PC-9 (cell line): ENCODE measurements around the gene HBP1. TPM values are rescaled to one million over a fixed set of nuclear protein-coding genes. Genes with fewer than 3 reads are reported as not detected.

ENCODE experiments used
- BruUV-seq: library from RNA; stranded (reverse); fragments of 400-500 nt; replicated peaks from 2 replicates; lab custom pipeline; 2021; lab: Mats Ljungman, UMichigan
- CTCF ChIA-PET: fragments of 300-600 bp; sonication (Branson Sonifier 250); formaldehyde crosslinking; loops from one replicate; lab custom pipeline; 2022; ENCODE audit warnings: antibody characterized with exemption; lab: Charles Lee
- POLR2A ChIA-PET: fragments of 300-600 bp; sonication (Branson Sonifier 250); formaldehyde crosslinking; loops from one replicate; lab custom pipeline; 2022; ENCODE audit warnings: antibody characterized with exemption; ENCODE audit not compliant: unreplicated experiment; lab: Charles Lee
- DNase-seq, 2 experiments: peaks; one replicate each; pipeline versions ENCODE4 v3.0.0 to v3.0.0-alpha.2; 2015 to 2022; ENCODE audit warnings: mixed read lengths in 1 of 2
- H2AFZ ChIP-seq: fragments of 200-600 bp; sonication (generic); 2 replicates; pipeline ENCODE4 v1.8.1; 2017; ENCODE audit warnings: antibody characterized with exemption
- H3F3A ChIP-seq: fragments of 200-600 bp; sonication (generic); 2 replicates; pipeline ENCODE4 v1.8.1; 2017; ENCODE audit warnings: antibody characterized with exemption, mild to moderate bottlenecking, low read depth; ENCODE audit not compliant: insufficient read depth
- H3K27ac ChIP-seq: fragments of 200-600 bp; sonication (generic); 2 replicates; pipeline ENCODE4 v1.6.1; 2016; ENCODE audit warnings: mixed run types
- H3K27me3 ChIP-seq: fragments of 200-600 bp; sonication (generic); 2 replicates; pipeline ENCODE4 v1.6.1; 2016; ENCODE audit warnings: low read depth, mixed run types; ENCODE audit not compliant: insufficient read depth
- H3K36me3 ChIP-seq: fragments of 200-600 bp; sonication (generic); 2 replicates; pipeline ENCODE4 v1.6.1; 2016; ENCODE audit warnings: low read depth, mixed run types
- H3K4me1 ChIP-seq: fragments of 200-600 bp; sonication (generic); replicated peaks from 2 replicates; pipeline ENCODE4 v1.6.1; 2016; ENCODE audit warnings: mixed run types; ENCODE audit not compliant: insufficient read depth
- H3K4me2 ChIP-seq: fragments of 200-600 bp; sonication (generic); 2 replicates; pipeline ENCODE4 v1.6.1; 2017; ENCODE audit warnings: mixed run types
- H3K4me3 ChIP-seq: fragments of 200-600 bp; sonication (generic); 2 replicates; pipeline ENCODE4 v1.6.1; 2016; ENCODE audit warnings: mixed run types
- H3K79me2 ChIP-seq: fragments of 200-600 bp; sonication (generic); 2 replicates; pipeline ENCODE4 v1.6.1; 2017; ENCODE audit warnings: low read depth, mixed run types
- H3K9me2 ChIP-seq: fragments of 200-600 bp; sonication (generic); 2 replicates; pipeline ENCODE4 v1.8.1; 2017; ENCODE audit warnings: mild to moderate bottlenecking; ENCODE audit not compliant: insufficient read depth
- H3K9me3 ChIP-seq: fragments of 200-600 bp; sonication (generic); 2 replicates; pipeline ENCODE4 v1.8.1; 2016; ENCODE audit warnings: low read depth; ENCODE audit not compliant: insufficient read depth
- H4K20me1 ChIP-seq: fragments of 200-600 bp; sonication (generic); 2 replicates; pipeline ENCODE4 v1.8.1; 2017; ENCODE audit not compliant: insufficient read depth
- EZH2 ChIP-seq: fragments of 200-600 bp; sonication (generic); IDR thresholded peaks from 2 replicates; pipeline ENCODE4 v1.8.0; 2017; ENCODE audit warnings: antibody characterized with exemption, low read depth
- intact Hi-C: fragments of 100-400 bp; cut with micrococcal nuclease; formaldehyde crosslinking; loops from one replicate; pipeline ENCODE4 v1.10.0; 2022; ENCODE audit not compliant: unreplicated experiment
- total RNA-seq: library from RNA; stranded (reverse); gene quantifications from 2 replicates; pipeline ENCODE4 v1.2.3, GENCODE V29; 2021
- TF ChIP-seq, protein P1 (sequence below): fragments of 200-600 bp; sonication (generic); conservative IDR thresholded peaks from 2 replicates; pipeline ENCODE4 v1.6.1; 2017; ENCODE audit warnings: mixed run types, antibody characterized with exemption, mild to moderate bottlenecking, moderate library complexity

Gene HBP1
- total RNA-seq, 1 experiment from 2014 or later: 60.0 TPM

DNA sequence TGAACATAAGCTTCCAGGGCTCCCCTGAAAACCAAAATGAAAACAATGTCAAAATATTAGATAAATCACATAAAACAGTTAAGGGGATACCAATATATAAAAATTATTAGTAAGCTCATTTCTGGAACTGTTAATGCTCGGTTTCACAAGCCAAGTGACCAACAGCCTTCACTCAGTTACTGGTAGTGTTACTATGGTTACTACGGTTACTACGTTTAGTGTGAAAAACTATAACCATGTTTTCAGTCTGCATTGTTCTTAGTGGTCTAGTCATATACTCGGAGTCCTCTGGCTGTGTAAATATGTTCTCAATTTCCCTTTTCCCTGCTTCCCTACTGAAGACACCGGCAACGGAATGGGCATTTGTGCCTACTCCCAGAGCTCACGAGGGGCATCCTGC lies 34.8 kb downstream of the HBP1 start:
- Histone ChIP-seq H4K20me1 (peaks cover 5% of the 10 kb centered on the region; the same call in 1 of the 2 replicates), H3K9me3 (no peaks in the 10 kb centered on the region), H3K9me2 (no peaks in the 10 kb centered on the region), H3K27ac (no peak overlapping the region), H2AFZ (no peak overlapping the region), H3K36me3 (peaks cover 34% of the 10 kb centered on the region), H3K4me3 (no peak overlapping the region), H3F3A (peaks cover 12% of the 10 kb centered on the region; the same call in 1 of the 2 replicates), H3K4me1 (no peaks in the 10 kb centered on the region), H3K79me2 (no peaks in the 10 kb centered on the region), H3K27me3 (no peaks in the 10 kb centered on the region), H3K4me2 (no peak overlapping the region)
- ChIA-PET POLR2A (no interaction called here), CTCF (interaction anchor here (0.6 to 1.0 kb wide), 2 partner anchors 664 to 669 kb away, joined by 3 read pairs; no protein-coding TSS in a partner anchor)
- no peak for DNase-seq
- TF ChIP-seq, protein P1, sequence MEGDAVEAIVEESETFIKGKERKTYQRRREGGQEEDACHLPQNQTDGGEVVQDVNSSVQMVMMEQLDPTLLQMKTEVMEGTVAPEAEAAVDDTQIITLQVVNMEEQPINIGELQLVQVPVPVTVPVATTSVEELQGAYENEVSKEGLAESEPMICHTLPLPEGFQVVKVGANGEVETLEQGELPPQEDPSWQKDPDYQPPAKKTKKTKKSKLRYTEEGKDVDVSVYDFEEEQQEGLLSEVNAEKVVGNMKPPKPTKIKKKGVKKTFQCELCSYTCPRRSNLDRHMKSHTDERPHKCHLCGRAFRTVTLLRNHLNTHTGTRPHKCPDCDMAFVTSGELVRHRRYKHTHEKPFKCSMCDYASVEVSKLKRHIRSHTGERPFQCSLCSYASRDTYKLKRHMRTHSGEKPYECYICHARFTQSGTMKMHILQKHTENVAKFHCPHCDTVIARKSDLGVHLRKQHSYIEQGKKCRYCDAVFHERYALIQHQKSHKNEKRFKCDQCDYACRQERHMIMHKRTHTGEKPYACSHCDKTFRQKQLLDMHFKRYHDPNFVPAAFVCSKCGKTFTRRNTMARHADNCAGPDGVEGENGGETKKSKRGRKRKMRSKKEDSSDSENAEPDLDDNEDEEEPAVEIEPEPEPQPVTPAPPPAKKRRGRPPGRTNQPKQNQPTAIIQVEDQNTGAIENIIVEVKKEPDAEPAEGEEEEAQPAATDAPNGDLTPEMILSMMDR: no peak
- TF ChIP-seq EZH2: no peak
- BruUV-seq: no TSS peak
- intact Hi-C loops: loop anchor here (10.0 kb wide), 2 partner anchors 361 to 941 kb away; partner anchors contain the start of genes COG5 and DUS4L

GRCh38 chr7:107206136-107206535 lies 37.3 kb downstream of the HBP1 start:
- ChIA-PET CTCF (no interaction called here), POLR2A (no interaction called here)
- no TSS peak for BruUV-seq
- no peak overlapping the region for H3K4me2 ChIP-seq
- no peak overlapping the region for H2AFZ ChIP-seq
- no peak for DNase-seq
- no peaks in the 10 kb centered on the region for H3K4me1 ChIP-seq
- no peaks in the 10 kb centered on the region for H3K79me2 ChIP-seq
- peaks cover 12% of the 10 kb centered on the region; the same call in 1 of the 2 replicates for H3F3A ChIP-seq
- H4K20me1 ChIP-seq: no peaks in the 10 kb centered on the region
- no peak overlapping the region for H3K27ac ChIP-seq
- no peaks in the 10 kb centered on the region for H3K9me3 ChIP-seq
- H3K36me3 ChIP-seq: peaks cover 23% of the 10 kb centered on the region
- no peaks in the 10 kb centered on the region for H3K9me2 ChIP-seq
- TF ChIP-seq EZH2: no peak
- TF ChIP-seq, protein P1: no peak
- no peaks in the 10 kb centered on the region for H3K27me3 ChIP-seq
- H3K4me3 ChIP-seq: no peak overlapping the region
- intact Hi-C loops: loop anchor here (10.0 kb wide), 2 partner anchors 359 to 939 kb away; partner anchors contain the start of genes COG5 and DUS4L

DNA sequence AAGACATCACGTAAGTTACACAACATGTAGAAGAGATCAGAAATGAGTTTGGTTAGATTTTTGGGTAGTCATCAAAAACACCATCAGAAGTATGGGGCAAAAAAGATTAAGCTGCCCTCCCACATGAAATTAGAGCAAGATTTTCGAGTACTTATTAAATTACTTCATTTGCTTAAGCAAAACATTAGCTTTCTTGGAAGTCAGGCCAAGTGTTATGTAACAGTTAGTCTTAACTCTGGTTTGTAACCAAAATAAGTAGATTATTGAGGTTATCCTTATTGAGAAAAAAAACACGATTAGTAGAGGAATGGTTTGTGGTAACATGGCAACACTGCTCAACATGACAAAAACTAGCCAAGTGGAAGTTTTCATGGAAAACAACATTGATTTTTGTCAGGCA lies 37.9 kb downstream of the HBP1 start:
- TF ChIP-seq EZH2: no peak
- TF ChIP-seq, protein P1: no peak
- no peak overlapping the region for H3K27ac ChIP-seq
- no peak overlapping the region for H2AFZ ChIP-seq
- ChIA-PET CTCF (no interaction called here), POLR2A (interaction anchor here (0.6 kb wide), 1 partner anchor 536 kb away, joined by 3 read pairs; no protein-coding TSS in a partner anchor)
- H3K4me1 ChIP-seq: no peaks in the 10 kb centered on the region
- no peaks in the 10 kb centered on the region for H3K79me2 ChIP-seq
- peaks cover 12% of the 10 kb centered on the region; the same call in 1 of the 2 replicates for H3F3A ChIP-seq
- DNase-seq: no peak
- H3K27me3 ChIP-seq: no peaks in the 10 kb centered on the region
- H3K36me3 ChIP-seq: peaks cover 18% of the 10 kb centered on the region
- no peak overlapping the region for H3K4me2 ChIP-seq
- no peaks in the 10 kb centered on the region for H3K9me2 ChIP-seq
- H3K4me3 ChIP-seq: no peak overlapping the region
- H3K9me3 ChIP-seq: no peaks in the 10 kb centered on the region
- BruUV-seq: no TSS peak
- no peaks in the 10 kb centered on the region for H4K20me1 ChIP-seq
- intact Hi-C loops: loop anchor here (10.0 kb wide), 2 partner anchors 358 to 938 kb away; partner anchors contain the start of genes COG5 and DUS4L
